ENCODE measurements around the gene MARCHF2.

Gene MARCHF2

GRCh38 chr19:8449830-8450229, 36.7 kb downstream of the MARCHF2 start:
- no peak overlapping the region for H3K4me3 ChIP-seq (ENCODE audit: low read depth, low read length)
- no peak for DNase-seq (ENCODE audit: low read depth)
- no peak for TF ChIP-seq CTCF (IDR thresholded peaks at IDR 0.05; ENCODE audit: low read depth, low read length, missing control alignments)
- in situ Hi-C loops (cut with HindIII; ENCODE audit: low sequenced_read_pairs): loop anchor here (5.0 kb wide), 1 partner anchor 78 kb away; no protein-coding TSS in a partner anchor

GRCh38 chr19:8451377-8451776, 38.3 kb downstream of the MARCHF2 start:
- in situ Hi-C loops (cut with HindIII; ENCODE audit: low sequenced_read_pairs): no loop called here
- DNase-seq (ENCODE audit: low read depth): no peak

GRCh38 chr19:8451885-8452284, 38.8 kb downstream of the MARCHF2 start:
- peak; percentile 56 for DNase-seq (ENCODE audit: low read depth)
- H3K4me3 ChIP-seq (ENCODE audit: low read depth, low read length): no peak overlapping the region
- TF ChIP-seq CTCF (IDR thresholded peaks at IDR 0.05; ENCODE audit: low read depth, low read length, missing control alignments): no peak
- in situ Hi-C loops (cut with HindIII; ENCODE audit: low sequenced_read_pairs): no loop called here

More at GRCh38 chr19:8451377-8451776, 38.3 kb downstream of the MARCHF2 start:
- no peak for TF ChIP-seq CTCF (IDR thresholded peaks at IDR 0.05; ENCODE audit: low read depth, low read length, missing control alignments)
- H3K4me3 ChIP-seq (ENCODE audit: low read depth, low read length): no peak overlapping the region

GRCh38 chr19:8452446-8453123, 39.5 kb downstream of the MARCHF2 start:
- in situ Hi-C loops (cut with HindIII; ENCODE audit: low sequenced_read_pairs): no loop called here
- H3K4me3 ChIP-seq (ENCODE audit: low read depth, low read length): no peak overlapping the region
- DNase-seq (ENCODE audit: low read depth): no peak
- TF ChIP-seq CTCF (IDR thresholded peaks at IDR 0.05; ENCODE audit: low read depth, low read length, missing control alignments): no peak

GRCh38 chr19:8453616-8454015, 40.5 kb downstream of the MARCHF2 start:
- no peak for TF ChIP-seq CTCF (IDR thresholded peaks at IDR 0.05; ENCODE audit: low read depth, low read length, missing control alignments)
- in situ Hi-C loops (cut with HindIII; ENCODE audit: low sequenced_read_pairs): no loop called here
- DNase-seq (ENCODE audit: low read depth): no peak
- no peak overlapping the region for H3K4me3 ChIP-seq (ENCODE audit: low read depth, low read length)

- in situ Hi-C loops (cut with HindIII; ENCODE audit: low sequenced_read_pairs): no loop called here
- no peak for TF ChIP-seq CTCF (IDR thresholded peaks at IDR 0.05; ENCODE audit: low read depth, low read length, missing control alignments)
- no peak overlapping the region for H3K4me3 ChIP-seq (ENCODE audit: low read depth, low read length)
- no peak for DNase-seq (ENCODE audit: low read depth)
Observed at GRCh38 chr19:8454218-8454617, 41.1 kb downstream of the MARCHF2 start.
